Measurements from ENCODE around the gene CDC42BPA.

GRCh38 chr1:226960944-226961765 is 357.1 kb downstream of the CDC42BPA start:
- TF ChIP-seq EP300 (IDR thresholded peaks at IDR 0.05) (no peak), CTCF (IDR thresholded peaks at IDR 0.05) (no peak), POLR2A (IDR thresholded peaks at IDR 0.05) (no peak)

Measured in stomach (tissue), 4 donors.